OCI-LY1 (cell line): Measurements from ENCODE around the gene SEMG1.

Experiments
- EZH2 ChIP-seq: fragments of 200-600 bp; sonication (generic), shearing (Covaris generic); IDR thresholded peaks from 2 replicates; pipeline ENCODE4 v1.8.0; 2017; ENCODE audit warnings: borderline replicate concordance, mixed run types, mild to moderate bottlenecking, antibody characterized with exemption, low read length, moderate library complexity, mixed read lengths
- TF ChIP-seq, protein P1 (sequence below): fragments of 200-600 bp; sonication (generic), shearing (Covaris generic); IDR thresholded peaks from 2 replicates; pipeline ENCODE4 v1.5.1; 2017; ENCODE audit warnings: mild to moderate bottlenecking, antibody characterized with exemption, low read length, moderate library complexity, mixed read lengths

DNA sequence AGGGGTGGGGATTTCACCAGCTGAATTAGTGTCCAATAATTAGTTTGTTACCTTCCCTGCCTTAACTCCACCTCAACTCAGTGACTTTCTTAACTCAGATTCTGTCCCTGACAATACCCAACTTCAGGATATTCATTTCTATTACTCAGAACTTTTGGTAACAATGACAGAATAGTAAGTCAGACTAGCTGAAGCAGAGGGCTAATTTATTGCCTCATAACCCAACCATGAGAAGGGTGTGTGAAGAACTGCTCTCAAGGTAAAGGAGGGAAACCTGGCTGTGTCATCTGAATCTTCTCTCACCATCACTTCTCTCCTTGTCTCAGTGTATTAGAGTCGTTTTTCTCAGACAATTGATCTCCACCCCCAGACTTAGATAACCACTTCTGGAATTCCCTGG is 33.3 kb upstream of the SEMG1 start:
- TF ChIP-seq, protein P1, sequence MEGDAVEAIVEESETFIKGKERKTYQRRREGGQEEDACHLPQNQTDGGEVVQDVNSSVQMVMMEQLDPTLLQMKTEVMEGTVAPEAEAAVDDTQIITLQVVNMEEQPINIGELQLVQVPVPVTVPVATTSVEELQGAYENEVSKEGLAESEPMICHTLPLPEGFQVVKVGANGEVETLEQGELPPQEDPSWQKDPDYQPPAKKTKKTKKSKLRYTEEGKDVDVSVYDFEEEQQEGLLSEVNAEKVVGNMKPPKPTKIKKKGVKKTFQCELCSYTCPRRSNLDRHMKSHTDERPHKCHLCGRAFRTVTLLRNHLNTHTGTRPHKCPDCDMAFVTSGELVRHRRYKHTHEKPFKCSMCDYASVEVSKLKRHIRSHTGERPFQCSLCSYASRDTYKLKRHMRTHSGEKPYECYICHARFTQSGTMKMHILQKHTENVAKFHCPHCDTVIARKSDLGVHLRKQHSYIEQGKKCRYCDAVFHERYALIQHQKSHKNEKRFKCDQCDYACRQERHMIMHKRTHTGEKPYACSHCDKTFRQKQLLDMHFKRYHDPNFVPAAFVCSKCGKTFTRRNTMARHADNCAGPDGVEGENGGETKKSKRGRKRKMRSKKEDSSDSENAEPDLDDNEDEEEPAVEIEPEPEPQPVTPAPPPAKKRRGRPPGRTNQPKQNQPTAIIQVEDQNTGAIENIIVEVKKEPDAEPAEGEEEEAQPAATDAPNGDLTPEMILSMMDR: no peak
- TF ChIP-seq EZH2: no peak
